ENCODE measurements around the gene MSLN. TPM values are rescaled to one million over a fixed set of nuclear protein-coding genes. Genes with fewer than 3 reads are reported as not detected.

MSLN gene
- total RNA-seq, 1 donor: under 0.01 TPM

DNA sequence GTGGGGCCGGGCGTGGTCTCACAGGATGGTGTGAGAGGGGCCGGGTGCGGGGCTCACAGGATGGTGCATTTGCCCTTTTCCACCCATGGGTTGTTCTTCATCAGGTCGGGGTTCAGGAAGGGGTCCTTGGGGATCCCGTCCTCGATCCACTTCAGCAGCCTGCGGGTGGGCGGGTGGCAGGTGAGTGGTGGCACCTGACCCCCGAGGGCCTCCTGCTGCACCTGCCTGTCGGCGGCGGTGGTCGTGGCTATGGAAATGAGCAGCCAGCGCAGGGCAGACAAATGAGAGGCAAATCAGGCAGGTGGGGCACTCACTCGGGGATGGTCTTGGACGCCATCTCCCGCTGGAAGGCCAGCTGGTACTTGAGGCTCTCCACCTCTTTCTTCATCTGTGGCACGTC is 38.1 kb downstream of the MSLN start:
- Histone ChIP-seq H3K36me3 (ENCODE audit: insufficient read depth, low read length) (no peaks in the 10 kb centered on the region), H2AFZ (ENCODE audit: low read length) (no peak overlapping the region), H3K4me2 (ENCODE audit: insufficient read depth, low read length) (no peak overlapping the region), H4K20me1 (ENCODE audit: insufficient read depth, low read length) (no peaks in the 10 kb centered on the region), H3K4me3 (ENCODE audit: insufficient read depth, low read length) (no peak overlapping the region), H3K9me3 (ENCODE audit: low read depth, low read length) (no peaks in the 10 kb centered on the region), H3K4me1 (ENCODE audit: insufficient read depth, low read length) (no peaks in the 10 kb centered on the region), H3K79me2 (ENCODE audit: insufficient read depth, low read length) (no peaks in the 10 kb centered on the region), H3K27ac (ENCODE audit: low read depth, low read length) (no peak overlapping the region), H3K27me3 (ENCODE audit: insufficient read depth, low read length) (peaks cover 34% of the 10 kb centered on the region)
- DNase-seq (ENCODE audit: insufficient read length, low spot score, missing footprints): no peak
- TF ChIP-seq, protein P1, sequence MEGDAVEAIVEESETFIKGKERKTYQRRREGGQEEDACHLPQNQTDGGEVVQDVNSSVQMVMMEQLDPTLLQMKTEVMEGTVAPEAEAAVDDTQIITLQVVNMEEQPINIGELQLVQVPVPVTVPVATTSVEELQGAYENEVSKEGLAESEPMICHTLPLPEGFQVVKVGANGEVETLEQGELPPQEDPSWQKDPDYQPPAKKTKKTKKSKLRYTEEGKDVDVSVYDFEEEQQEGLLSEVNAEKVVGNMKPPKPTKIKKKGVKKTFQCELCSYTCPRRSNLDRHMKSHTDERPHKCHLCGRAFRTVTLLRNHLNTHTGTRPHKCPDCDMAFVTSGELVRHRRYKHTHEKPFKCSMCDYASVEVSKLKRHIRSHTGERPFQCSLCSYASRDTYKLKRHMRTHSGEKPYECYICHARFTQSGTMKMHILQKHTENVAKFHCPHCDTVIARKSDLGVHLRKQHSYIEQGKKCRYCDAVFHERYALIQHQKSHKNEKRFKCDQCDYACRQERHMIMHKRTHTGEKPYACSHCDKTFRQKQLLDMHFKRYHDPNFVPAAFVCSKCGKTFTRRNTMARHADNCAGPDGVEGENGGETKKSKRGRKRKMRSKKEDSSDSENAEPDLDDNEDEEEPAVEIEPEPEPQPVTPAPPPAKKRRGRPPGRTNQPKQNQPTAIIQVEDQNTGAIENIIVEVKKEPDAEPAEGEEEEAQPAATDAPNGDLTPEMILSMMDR (IDR thresholded peaks at IDR 0.05; ENCODE audit: extremely low read depth, low read depth, low read length): no peak

DNA sequence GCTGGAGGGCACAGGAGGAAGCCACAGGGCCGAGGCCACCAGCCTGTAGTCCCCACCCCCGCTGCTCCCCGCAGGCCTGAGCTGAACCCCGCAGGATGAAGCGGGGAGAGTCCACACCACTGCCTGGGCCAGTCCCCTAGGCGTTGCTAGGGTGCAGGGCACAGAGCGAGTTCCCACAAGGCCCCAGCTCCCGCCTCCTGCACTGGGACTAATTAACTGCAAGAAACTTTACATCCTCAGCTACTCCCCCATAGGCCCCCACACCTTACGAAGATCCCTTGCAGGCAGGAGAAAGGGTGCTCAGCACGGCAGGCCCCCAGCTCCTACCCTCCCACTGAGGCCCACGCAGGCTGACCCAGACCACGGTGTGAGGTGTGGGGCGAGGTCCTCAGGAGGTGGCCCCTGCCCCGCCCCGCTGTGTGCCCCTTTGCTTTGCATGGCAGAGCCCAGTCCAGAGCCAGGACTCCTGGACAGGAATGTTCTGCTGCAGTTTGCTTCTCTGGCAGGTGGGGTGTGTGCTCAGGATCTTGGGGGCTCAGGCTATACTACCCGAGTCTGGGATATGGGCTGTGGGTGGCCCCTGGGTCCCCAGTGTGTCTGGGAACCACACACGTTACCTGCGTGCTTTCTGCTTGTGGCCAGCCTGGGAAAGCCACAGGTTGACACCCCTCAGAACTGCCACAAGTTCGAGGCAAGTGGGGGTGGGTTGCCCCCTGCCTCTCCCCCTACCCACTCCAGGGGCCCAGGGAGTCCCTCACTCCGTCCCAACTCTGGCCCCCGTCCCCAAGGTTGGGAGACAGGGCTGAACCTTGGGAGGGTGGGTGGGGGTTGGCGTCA is 38.8 kb downstream of the MSLN start:
- no peaks in the 10 kb centered on the region for H4K20me1 ChIP-seq (ENCODE audit: insufficient read depth, low read length)
- H3K4me1 ChIP-seq (ENCODE audit: insufficient read depth, low read length): no peaks in the 10 kb centered on the region
- H3K27me3 ChIP-seq (ENCODE audit: insufficient read depth, low read length): peaks cover 34% of the 10 kb centered on the region
- H3K4me2 ChIP-seq (ENCODE audit: insufficient read depth, low read length): no peak overlapping the region
- no peak overlapping the region for H3K4me3 ChIP-seq (ENCODE audit: insufficient read depth, low read length)
- no peak for DNase-seq (ENCODE audit: insufficient read length, low spot score, missing footprints)
- no peak overlapping the region for H2AFZ ChIP-seq (ENCODE audit: low read length)
- no peaks in the 10 kb centered on the region for H3K9me3 ChIP-seq (ENCODE audit: low read depth, low read length)
- no peaks in the 10 kb centered on the region for H3K79me2 ChIP-seq (ENCODE audit: insufficient read depth, low read length)
- no peak overlapping the region for H3K27ac ChIP-seq (ENCODE audit: low read depth, low read length)
- TF ChIP-seq, protein P1 (IDR thresholded peaks at IDR 0.05; ENCODE audit: extremely low read depth, low read depth, low read length): no peak
- no peaks in the 10 kb centered on the region for H3K36me3 ChIP-seq (ENCODE audit: insufficient read depth, low read length)

DNA sequence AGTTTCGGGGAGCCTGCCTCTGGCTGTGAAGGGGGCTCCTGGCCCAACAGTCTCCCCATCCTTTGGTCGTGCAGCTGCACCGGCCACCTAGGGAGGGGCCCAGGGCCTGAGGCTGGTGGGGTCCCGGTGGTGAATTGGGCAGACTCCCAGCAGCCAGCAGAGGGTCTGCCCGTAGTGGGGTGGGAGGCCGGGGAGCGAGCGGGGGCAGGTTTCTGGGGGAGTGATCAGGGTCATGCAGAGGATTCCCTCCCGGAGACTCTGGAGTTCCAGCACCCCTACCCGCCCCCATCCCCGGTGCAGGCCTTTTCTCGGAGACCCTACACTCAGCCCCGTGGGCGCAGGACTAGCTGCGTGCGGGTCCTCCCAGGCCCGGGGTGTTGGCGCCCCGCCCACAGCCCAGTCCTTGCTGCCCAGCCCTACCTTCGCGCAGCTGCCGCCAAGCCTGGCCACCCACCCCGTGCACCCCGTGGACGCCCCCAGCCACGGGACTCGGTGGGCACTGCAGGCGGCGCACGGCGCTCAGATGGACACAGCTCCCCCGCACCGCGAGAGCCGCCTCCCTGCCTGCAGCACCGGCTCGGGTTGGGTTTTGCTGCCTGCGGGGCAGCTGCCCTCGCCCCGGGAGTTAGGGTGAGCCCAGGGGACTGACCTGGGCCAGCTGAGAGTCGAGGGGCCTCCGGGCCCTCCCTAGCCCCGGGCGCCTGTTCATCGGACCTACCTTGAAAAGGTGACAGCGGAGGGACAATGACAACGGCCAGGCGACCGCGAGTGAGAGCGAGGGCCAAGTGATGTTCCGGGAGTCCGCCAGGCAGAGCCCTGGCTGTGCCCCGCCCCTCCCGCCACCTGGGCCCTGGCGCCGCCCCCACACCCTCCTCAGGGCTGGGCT is 39.7 kb downstream of the MSLN start, which contains the start of gene GNG13:
GNG13 (minus strand) TSS at position 787 of the 886 bp plus-strand sequence. CDS start 1,657 bp downstream, outside the sequence.
- H3K36me3 ChIP-seq (ENCODE audit: insufficient read depth, low read length): no peaks in the 10 kb centered on the region
- no peak within 1 kb of the TSS for H3K4me2 ChIP-seq (ENCODE audit: insufficient read depth, low read length)
- DNase-seq (ENCODE audit: insufficient read length, low spot score, missing footprints): no peak

More for the DNA sequence above, 39.7 kb downstream of the MSLN start, which contains the start of gene GNG13:
- Histone ChIP-seq H3K4me3 (ENCODE audit: insufficient read depth, low read length) (no peak within 1 kb of the TSS), H3K79me2 (ENCODE audit: insufficient read depth, low read length) (no peaks in the 10 kb centered on the region), H3K27me3 (ENCODE audit: insufficient read depth, low read length) (peaks cover 34% of the 10 kb centered on the region), H2AFZ (ENCODE audit: low read length) (no peak within 1 kb of the TSS), H3K27ac (ENCODE audit: low read depth, low read length) (no peak within 1 kb of the TSS), H3K9me3 (ENCODE audit: low read depth, low read length) (no peaks in the 10 kb centered on the region), H4K20me1 (ENCODE audit: insufficient read depth, low read length) (no peaks in the 10 kb centered on the region), H3K4me1 (ENCODE audit: insufficient read depth, low read length) (no peaks in the 10 kb centered on the region)
- TF ChIP-seq, protein P1 (IDR thresholded peaks at IDR 0.05; ENCODE audit: extremely low read depth, low read depth, low read length): no peak

Data from osteoblast (primary cell).